CD4-positive, alpha-beta T cell treated with Interleukin-15 for 1 hour (primary cell): ENCODE results near the gene VGLL2.
"Not testable (repeated sequence)": the region's sequence is repeated elsewhere in the genome, so short reads cannot be mapped to it uniquely, and the experiment has no call there.

Experiments used
- DNase-seq: peaks from one replicate; pipeline ENCODE4 v3.0.0-alpha.2; 2020

The VGLL2 gene, protein sequence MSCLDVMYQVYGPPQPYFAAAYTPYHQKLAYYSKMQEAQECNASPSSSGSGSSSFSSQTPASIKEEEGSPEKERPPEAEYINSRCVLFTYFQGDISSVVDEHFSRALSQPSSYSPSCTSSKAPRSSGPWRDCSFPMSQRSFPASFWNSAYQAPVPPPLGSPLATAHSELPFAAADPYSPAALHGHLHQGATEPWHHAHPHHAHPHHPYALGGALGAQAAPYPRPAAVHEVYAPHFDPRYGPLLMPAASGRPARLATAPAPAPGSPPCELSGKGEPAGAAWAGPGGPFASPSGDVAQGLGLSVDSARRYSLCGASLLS

DNA sequence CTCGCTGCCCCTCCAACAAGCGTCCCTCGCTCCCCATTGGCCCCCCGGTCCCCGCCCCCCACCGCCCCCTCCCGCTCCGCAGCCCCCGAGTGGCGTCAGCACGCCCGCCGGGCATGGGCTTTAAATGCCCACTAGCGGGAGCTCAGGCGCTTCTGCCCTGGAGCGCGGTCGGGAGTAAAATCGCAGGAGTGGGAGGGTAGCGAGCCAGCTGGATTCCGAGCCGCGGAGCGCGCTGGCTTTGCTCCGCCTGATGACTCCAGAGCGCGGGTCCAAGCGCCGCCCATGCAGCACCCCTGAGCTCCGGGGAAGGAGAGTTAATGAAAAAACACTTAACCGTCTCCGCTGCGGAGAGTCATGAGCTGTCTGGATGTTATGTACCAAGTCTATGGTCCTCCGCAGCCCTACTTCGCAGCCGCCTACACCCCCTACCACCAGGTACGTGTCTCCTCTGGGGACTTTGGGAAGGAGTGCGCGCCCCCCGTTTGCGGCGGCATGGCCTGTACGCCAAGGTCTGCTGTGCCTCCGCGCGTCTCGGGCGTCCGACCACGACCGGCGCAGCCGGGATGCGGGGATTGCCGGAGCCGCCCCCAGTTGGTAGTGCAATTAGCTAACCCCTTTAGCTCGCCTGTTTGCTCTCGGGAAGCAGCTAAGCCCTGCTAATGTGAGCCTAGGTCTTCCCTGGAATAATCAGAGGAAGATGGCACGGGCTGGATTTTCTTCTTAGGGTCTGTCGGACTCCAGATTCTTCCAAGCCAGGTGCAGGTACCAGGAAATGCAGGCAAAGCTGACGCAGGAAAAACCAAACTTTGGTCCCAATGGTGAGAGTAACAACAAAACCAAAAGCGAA lies at the start of gene VGLL2:
Gene VGLL2 (plus strand): TSS at position 149 of the 847 bp plus-strand sequence. CDS start 206 bp downstream, at position 355.
- DNase-seq = no peak

DNA sequence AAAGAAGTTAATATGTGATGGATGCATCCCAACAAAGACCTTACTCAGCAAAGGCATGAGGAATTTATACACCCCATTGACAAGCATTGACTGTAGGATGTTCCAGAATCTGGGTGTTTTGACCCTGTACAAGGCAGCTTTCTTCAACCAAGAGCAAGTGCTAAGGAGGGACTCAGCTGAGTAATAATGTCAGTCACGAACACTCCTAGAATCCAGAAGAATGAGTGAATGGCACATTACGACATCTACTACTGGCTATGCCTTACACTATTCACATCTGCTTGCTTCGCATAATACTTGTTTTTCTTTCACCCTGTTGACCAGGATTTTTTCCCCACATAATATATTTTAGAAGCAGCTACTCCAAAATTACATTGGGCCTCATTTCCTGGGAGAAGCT lies 42.5 kb upstream of the VGLL2 start:
- DNase-seq = no peak

DNA sequence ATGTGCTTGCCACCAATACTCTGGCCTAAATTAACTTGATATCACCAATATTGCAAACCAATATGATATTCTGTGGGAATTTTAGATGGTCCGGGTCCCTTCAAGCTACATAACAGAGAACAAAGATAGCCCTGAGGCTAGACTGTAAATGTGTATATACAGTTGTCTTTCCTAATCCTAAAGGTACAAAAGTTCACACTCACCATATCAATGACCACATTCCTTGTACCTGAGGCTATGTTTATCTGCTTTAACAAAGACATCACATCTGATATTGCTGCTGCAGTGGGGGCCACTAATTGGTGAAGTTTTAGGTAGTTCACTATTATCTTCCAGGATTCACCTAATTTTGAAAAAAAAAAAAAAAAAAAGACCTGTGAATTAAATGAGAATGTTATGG lies 38.6 kb upstream of the VGLL2 start:
- DNase-seq = no peak

DNA sequence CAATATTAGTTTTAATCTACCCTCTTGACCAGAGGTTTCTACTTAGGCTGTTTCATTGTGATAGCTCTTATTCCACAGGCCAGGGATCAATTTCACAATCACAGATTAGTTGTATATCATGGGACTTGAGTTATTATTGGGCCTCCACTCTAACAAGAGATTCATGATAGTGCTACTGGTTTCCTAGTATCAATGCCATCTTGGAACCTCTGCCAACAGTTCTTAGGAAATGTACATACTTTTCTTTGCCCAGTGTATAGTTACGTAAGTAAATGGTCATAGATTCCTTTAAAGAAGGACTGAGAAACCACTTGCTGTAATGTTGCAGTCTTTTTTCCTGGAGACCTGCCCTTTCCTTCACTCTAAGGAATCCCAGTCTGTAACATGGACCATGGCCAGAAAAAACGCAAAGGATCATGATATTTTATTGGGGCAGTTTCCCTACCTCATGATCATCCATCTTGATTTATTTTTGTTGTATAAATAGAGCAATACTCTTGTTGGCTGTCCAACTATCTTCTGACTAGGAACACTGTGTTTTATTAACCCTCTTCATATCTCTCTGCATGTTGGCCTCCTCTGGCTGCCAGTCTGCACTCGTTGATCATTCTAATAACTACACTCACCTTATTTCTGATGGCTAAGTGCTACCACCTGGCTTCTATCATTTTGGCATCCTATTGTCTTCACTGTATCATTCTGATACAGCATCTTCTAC lies 38.0 kb upstream of the VGLL2 start:
- DNase-seq = no peak

DNA sequence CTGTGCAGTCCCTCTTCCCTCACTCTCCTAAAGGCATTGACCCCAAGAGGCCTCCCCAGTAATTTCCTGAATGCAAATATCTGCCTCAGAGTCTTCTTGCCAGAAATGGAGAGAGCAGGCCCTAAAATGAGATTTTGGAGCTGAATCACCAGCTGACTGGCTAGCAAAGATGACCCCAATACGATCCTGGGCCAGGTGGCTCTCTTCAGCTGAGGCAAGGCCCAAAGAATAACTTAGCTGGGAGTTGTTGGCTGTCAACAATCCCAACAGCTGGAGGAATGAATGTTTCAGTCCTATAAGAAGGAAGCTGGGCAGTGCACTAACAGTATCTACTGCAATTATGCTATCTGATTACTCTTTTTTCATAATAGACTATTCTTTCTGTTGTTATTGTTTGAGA lies 37.2 kb upstream of the VGLL2 start:
- DNase-seq = no peak

DNA sequence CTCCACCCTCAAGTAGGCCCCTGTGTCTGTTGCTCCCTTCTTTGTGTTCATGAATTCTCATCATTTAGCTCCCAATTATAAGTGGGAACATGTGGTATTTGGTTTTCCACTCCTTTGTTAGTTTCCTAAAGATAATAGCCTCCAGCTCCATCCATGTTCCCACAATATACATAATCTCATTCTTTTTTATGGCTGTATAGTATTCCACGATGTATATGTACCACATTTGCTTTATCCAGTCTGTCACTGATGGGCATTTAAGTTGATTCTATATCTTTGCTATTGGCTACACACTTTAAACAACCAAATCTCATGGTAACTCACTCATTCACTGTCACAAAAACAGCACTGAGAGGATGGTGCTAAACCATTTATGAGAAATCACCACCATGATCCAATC lies 35.5 kb upstream of the VGLL2 start:
- no peak for DNase-seq

DNA sequence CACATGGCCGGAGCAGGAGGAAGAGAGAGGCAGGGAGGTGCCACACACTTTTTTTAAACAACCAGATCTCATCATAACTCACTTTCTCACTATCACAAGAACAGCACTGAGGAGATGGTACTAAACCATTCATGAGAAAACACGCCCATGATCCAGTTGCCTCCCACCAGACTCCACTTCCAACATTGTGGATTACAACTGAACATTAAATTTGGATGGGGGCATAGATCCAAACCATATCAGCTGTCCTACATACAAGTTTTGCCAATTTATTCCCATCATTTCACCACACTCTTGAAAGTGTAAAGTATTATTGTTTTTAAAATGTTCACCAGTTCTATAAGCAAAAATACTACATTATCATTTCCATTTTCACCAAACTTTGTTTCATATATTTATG lies 33.9 kb upstream of the VGLL2 start:
- no peak for DNase-seq

DNA sequence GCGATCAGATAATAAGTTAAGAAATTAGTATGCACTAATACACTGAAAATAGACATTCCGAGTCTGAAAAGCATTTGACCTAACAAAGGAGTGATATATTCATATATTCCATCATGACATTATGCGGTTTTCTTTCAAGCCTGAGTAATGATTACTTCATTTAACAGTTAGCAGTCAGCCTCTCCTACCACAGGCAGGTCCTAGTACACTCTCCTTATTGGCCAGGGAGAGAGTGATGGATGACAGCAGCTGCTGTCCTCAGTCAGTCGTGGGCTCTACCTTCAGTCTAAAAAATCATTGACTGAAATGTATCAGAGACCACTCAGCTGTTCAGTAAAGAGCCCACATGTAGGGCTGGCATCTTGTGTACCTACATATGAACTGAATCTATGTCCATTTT lies 33.2 kb upstream of the VGLL2 start:
- DNase-seq = no peak

DNA sequence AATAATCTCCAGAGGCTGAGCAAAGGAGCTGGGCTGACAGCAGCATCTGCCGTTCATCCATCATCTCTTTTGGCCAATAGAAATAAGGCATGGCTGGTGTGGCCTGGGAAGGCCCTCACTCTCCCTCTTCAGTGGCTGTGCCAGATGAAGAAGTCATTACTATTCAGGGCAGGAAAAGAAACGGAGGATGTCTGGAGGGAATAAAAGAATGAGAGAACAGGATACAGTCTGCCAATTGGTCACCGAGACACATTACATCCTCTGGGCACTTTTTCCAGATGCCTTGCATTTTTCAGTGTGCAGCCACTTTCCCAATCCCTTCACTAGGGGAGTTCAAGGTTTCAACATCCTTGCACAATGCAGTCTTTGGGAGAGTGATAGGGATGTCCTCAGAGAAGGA lies 32.2 kb upstream of the VGLL2 start:
- DNase-seq = no peak

DNA sequence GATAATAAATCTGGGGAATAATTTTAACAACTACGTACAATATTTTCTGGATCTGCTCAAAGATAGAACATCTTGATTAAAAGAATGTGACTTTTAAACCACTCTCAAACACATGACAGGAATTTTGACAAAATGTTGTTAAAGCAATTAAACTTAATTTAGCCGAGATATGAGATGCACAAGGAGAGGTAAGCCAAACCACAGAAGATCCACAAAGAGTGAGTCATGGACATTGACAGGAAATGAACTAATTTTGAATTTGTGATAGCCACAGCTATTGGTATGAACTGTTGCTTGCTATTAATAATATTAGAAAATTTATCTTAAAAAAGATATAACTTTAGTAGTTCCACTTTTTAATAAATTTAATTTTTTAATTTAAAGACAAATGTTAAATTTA lies 27.8 kb upstream of the VGLL2 start:
- DNase-seq = no peak

DNA sequence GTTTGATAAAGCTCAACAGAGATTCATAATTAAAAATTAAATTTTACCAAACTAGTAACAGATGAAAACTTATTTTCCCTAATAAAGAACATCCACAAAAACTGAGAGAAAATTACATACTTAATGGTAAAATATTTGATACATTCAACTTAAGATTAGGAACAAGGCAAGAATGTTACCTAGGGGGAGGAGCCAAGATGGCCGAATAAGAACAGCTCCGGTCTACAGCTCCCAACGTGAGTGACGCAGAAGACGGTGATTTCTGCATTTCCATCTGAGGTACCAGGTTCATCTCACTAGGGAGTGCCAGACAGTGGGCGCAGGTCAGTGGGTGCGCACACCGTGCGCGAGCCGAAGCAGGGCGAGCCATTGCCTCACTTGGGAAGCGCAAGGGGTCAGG lies 20.8 kb upstream of the VGLL2 start:
- DNase-seq = not testable (repeated sequence)

DNA sequence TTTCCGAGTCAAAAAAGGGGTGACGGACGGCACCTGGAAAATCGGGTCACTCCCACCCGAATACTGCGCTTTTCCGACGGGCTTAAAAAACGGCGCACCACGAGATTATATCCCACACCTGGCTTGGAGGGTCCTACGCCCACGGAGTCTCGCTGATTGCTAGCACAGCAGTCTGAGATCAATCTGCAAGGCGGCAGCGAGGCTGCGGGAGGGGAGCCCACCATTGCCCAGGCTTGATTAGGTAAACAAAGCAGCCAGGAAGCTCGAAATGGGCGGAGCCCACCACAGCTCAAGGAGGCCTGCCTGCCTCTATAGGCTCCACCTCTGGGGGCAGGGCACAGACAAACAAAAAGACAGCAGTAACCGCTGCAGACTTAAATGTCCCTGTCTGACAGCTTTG lies 20.4 kb upstream of the VGLL2 start:
- not testable (repeated sequence) for DNase-seq

DNA sequence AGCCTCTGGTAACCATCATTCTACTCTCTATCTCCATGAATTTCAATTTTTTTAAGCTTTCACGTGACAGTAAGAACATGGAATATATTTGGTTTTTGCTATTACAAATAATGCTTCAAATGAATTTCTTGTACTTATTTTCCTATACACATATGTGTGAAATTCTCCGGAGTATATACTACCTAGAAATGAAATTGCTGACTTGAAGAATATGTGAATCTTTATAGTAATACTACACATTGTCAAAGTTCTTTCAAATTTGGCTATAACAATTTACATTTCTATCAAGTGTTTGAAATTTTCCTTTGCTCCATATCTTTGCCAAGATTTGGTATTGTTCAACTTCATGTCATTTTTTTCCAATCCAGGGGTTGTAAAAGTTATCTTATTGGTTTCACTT lies 11.6 kb upstream of the VGLL2 start:
- no peak for DNase-seq

DNA sequence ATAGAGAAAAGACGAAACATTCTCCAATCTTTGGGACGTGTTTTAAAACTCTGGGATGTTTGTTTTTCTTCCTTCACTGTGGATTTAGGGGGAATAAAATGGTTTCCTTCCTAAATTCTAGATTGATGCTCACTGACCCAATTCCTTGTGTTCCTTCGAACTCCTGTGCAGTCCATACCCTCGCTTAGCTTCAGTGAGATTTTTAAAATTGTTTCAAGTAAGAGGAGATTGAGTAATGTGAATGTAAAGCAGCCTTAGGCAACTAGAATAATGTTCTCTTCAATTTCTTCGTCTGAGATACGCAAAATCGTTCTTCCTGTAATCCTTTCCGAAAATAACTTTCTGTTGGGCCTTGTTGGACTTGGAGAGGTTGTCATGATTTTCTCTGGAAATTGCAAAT lies 2.6 kb upstream of the VGLL2 start:
- no peak for DNase-seq

DNA sequence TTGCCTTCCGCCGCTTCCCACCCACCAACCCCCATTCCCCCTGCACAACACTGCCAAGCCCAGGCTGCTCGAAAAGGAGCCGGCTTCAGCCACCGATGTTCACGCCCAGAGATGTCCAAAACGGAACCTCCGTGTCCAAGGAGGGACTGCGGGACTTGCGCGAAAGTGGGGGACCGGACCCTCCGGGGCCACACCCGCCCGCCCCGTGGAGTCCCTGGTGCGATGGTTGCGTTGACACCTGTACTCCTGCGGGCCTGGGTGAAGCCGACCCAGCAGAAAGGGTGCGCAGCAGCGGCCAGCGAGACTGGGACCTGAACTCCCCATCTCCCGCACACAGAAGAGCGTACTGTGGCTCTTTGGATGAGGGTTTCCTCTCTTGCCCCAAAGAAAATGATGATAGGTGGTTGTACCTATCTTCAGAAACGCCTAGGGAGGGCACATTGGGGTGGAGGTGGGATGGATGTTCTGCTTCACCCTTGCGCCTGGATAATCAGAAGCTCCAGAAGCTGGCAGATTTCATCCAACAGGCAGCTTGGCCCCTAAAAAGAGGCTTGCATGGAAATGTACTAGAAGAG lies 1.9 kb upstream of the VGLL2 start:
- DNase-seq = no peak

DNA sequence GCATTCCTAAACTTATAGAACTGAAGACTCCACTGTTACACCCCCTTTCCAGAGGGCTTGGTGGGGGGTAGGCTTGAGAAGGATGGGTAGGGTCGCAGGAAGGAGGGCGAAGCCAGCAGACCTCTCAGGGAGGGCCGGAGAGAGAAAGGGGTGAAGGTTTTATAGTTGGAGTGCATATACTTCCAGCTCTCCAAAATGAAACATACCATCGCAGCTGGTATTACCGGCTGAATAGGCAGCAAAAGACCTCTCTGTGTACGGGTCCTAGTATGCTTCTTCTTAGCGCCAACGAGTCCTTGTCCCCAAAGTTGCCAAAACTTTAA lies 1.0 kb upstream of the VGLL2 start:
- DNase-seq = no peak

DNA sequence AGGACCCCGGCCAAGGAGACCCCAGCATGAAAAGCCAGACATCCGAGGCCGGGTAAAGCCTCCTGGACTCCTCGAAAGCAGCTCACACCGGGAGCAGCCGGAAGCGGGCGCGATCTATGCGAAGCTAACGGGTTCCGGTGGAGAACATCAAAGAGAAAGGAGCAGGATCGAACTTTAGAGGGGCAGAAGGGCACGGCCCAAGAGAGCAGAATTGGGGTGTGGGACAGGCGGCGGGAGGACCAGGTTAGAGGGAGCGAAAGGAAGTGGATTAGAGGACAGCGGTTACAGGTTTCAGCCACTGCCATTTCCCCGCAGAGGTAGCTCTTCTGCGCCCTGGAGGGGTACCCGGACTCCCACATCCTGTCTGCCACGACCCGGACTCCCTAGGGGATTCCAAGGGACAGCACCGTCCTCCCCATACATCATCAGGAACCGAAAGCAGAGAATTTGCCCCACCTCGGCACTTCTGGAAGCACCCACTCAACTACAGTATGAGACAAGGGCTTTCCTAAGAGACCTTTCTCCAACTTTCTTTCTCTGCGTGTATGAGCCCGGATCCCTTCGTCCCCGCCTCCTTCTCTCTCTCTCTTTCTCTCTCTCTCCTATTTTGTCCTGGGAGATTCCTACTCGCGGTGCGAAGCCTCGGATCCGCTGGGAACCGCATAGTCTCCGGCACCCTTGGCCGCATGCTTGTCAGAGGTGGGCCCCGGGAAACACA lies 507 bp upstream of the VGLL2 start:
- DNase-seq = no peak

DNA sequence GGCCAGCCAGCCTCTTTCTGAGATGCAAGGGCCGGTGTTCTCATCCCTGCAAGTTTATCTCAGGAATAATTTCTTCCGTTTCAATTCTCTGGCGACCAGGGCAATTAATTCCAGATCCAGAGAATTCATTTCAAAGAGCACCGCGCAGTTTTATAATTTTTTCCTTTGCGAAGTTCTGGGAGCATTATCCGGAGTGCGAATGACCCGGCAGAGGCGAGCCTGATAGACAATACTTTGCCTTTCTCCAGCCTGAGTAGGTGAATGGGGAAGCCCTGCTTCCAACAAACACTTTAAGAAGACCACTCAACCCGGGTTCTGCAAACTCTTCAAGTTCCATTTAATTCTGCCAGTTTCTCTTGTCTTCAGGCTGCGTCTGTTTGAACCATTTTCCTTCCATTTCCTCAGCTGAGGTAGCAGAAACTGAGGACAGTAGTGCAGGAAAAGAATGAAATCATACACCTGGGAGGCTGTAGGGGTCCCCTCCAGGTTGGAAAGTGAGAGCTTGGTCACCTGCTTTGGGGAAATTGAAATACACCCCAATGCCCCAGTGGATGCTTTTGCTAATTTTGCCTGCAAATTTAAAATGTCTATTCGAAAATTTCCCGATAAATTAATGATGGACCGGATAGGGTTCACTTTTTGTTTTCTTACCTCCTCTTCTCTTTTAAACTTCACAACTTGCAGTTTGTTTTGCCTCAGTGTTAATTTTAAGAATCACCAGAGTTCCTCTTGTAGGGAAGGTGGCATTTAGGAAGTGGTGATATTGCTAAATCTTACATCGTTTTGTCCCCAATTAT lies 1.1 kb downstream of the VGLL2 start:
- no peak for DNase-seq

DNA sequence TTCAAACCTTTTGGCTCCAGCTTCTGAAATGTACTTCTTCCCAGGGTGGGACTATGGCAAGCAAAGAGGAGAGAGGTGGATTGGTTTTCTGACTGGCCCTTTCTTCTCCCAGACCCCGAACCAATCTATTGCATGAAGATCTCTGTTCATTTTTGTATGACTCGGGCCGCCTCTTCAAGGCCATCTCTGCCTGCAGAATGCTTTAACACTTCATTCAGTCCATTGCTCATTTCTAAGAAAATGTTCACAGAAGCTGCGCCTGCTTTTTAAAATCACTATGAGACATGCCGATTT lies 1.6 kb downstream of the VGLL2 start:
- no peak for DNase-seq

DNA sequence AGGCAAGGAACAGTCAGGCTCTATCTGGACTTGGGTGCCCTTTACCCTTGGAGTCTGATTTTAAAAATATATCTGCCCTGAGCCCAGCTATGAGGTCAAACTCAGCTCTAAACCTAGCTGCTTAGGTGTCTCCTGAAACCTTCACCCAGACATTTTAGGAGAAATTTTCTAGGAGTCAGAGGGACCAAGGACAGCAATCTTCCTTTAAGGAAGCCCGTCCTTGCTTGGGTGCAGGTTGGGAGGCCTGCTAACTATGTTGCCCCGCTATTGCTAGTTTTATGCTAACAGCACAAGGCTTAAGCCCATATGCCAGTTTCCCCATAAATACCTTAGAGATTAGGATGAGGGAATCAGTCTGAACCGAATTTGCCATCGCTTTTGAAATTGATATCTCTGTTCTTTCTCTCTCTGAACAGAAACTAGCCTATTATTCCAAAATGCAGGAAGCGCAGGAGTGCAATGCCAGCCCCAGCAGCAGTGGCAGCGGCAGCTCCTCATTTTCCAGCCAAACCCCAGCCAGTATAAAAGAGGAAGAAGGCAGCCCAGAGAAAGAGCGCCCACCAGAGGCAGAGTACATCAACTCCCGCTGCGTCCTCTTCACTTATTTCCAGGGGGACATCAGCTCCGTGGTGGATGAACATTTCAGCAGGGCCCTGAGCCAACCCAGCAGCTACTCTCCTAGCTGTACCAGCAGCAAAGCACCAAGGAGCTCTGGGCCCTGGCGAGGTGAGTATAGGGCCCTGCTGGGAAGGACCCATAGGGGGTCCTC lies 2.6 kb downstream of the VGLL2 start:
- no peak for DNase-seq

DNA sequence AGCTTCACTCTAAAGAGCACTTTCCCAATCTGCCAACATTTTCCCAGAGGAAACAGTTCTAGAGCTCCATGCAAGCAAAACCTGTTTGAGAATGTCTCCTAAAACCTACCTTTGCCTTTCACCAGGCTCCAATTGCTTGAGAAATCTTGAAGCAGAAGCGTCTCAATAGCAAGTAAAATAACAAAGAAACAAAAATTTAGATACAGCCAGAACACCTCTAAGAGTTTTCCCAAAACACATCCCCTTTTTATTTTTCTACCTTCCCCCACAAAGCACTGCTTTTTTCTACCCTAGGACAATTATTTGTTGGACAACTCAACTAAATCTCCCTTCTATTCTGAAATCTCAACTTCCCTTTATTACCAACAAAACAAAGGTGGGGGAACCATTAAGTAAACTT lies 3.6 kb downstream of the VGLL2 start:
- DNase-seq = no peak

DNA sequence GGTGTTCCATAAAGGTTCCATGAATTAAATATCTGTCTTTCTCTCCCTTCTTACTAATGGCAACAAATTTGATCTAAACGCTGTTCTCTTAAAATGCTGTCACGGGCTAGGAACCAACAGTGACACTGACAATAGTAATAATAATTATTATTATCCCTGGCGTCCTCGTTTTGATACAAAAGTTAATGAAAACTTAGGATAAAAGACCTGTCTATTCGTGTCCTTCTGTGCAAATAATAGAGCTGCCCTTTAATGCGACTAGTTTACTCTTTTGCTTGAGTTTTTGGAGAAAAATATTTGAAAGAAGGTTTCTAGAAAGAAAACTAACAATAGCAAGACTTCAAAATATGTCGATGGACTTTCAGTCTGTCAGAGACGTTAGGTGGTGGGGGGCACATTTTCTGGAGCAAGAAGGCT lies 4.3 kb downstream of the VGLL2 start:
- DNase-seq = no peak
